ENCODE results near the gene SIX1. TPM values are rescaled to one million over a fixed set of nuclear protein-coding genes. Genes with fewer than 3 reads are reported as not detected.

The SIX1 gene
- total RNA-seq, 3 donors from 2014 or later = 2.6 to 14.9 (median 5.0) TPM

GRCh38 chr14:60637479-60638315 is 11.6 kb downstream of the SIX1 start:
- H3K36me3 ChIP-seq = no peaks in the 10 kb centered on the region
- peaks cover 14 to 60% of the 10 kb centered on the region in 2 donors for H3K27me3 ChIP-seq
- H3K27ac ChIP-seq = no peak overlapping the region
- H3K4me1 ChIP-seq = no peaks in the 10 kb centered on the region
- TF ChIP-seq, protein P1, sequence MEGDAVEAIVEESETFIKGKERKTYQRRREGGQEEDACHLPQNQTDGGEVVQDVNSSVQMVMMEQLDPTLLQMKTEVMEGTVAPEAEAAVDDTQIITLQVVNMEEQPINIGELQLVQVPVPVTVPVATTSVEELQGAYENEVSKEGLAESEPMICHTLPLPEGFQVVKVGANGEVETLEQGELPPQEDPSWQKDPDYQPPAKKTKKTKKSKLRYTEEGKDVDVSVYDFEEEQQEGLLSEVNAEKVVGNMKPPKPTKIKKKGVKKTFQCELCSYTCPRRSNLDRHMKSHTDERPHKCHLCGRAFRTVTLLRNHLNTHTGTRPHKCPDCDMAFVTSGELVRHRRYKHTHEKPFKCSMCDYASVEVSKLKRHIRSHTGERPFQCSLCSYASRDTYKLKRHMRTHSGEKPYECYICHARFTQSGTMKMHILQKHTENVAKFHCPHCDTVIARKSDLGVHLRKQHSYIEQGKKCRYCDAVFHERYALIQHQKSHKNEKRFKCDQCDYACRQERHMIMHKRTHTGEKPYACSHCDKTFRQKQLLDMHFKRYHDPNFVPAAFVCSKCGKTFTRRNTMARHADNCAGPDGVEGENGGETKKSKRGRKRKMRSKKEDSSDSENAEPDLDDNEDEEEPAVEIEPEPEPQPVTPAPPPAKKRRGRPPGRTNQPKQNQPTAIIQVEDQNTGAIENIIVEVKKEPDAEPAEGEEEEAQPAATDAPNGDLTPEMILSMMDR (IDR thresholded peaks at IDR 0.05) = no peak
- no peak for TF ChIP-seq POLR2AphosphoS5 (IDR thresholded peaks at IDR 0.05)
- TF ChIP-seq POLR2A (IDR thresholded peaks at IDR 0.05) = no peak
- H3K9me3 ChIP-seq = no peaks in the 10 kb centered on the region
- no peak for DNase-seq (ENCODE audit: low spot score in 2 of 2)
- peak overlapping the region; percentile 36 to 61 (median 39) for H3K4me3 ChIP-seq
- intact Hi-C loops (cut with DNase I; ENCODE audit: low total_unique reads) = no loop called here

- peaks cover 8 to 53% of the 10 kb centered on the region in 2 donors for H3K27me3 ChIP-seq
- no peak for TF ChIP-seq POLR2AphosphoS5 (IDR thresholded peaks at IDR 0.05)
- TF ChIP-seq, protein P1 (IDR thresholded peaks at IDR 0.05) = no peak
- no peak for TF ChIP-seq POLR2A (IDR thresholded peaks at IDR 0.05)
- DNase-seq (ENCODE audit: low spot score in 2 of 2) = no peak
Measured at GRCh38 chr14:60636879-60637478, 12.3 kb downstream of the SIX1 start.

GRCh38 chr14:60634153-60634552 is 15.1 kb downstream of the SIX1 start:
- DNase-seq (ENCODE audit: low spot score in 2 of 2) = no peak
- Histone ChIP-seq H3K9me3 (no peaks in the 10 kb centered on the region), H3K27me3 (peaks cover 6 to 25% of the 10 kb centered on the region in 2 donors), H3K4me1 (no peaks in the 10 kb centered on the region), H3K36me3 (no peaks in the 10 kb centered on the region), H3K27ac (no peak overlapping the region), H3K4me3 (no peak overlapping the region)
- intact Hi-C loops (cut with DNase I; ENCODE audit: low total_unique reads) = no loop called here
- TF ChIP-seq POLR2A (IDR thresholded peaks at IDR 0.05) = no peak
- TF ChIP-seq, protein P1 (IDR thresholded peaks at IDR 0.05) = no peak
- TF ChIP-seq POLR2AphosphoS5 (IDR thresholded peaks at IDR 0.05) = no peak

More at GRCh38 chr14:60636879-60637478, 12.3 kb downstream of the SIX1 start:
- no peaks in the 10 kb centered on the region for H3K36me3 ChIP-seq
- no peaks in the 10 kb centered on the region for H3K9me3 ChIP-seq
- no peak overlapping the region for H3K27ac ChIP-seq
- intact Hi-C loops (cut with DNase I; ENCODE audit: low total_unique reads) = no loop called here
- H3K4me1 ChIP-seq = no peaks in the 10 kb centered on the region
- no peak overlapping the region for H3K4me3 ChIP-seq

DNA sequence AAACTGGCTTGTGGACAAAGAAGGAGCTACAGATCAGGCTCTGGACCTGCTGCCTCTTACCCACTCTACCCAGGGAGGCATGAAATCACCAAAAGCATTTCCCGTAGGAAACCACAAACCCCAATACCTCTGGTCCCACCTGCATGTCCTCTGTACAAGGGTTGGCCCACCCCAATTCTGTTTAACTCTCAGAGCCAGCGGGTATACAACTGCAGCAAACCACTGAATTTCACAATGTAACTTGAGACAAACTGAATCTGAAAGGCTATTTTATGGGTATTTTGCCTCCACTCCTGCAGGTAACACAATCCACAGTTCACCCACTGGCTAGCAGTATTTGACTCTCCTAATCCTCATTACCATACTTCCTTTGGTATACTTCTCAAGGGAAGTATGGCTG is 16.5 kb downstream of the SIX1 start:
- peaks cover 6 to 11% of the 10 kb centered on the region in 2 donors for H3K27me3 ChIP-seq
- H3K36me3 ChIP-seq = no peaks in the 10 kb centered on the region
- no peaks in the 10 kb centered on the region for H3K9me3 ChIP-seq
- no peak overlapping the region for H3K27ac ChIP-seq
- H3K4me1 ChIP-seq = no peaks in the 10 kb centered on the region
- TF ChIP-seq POLR2A (IDR thresholded peaks at IDR 0.05) (no peak), POLR2AphosphoS5 (IDR thresholded peaks at IDR 0.05) (no peak)
- TF ChIP-seq, protein P1 (IDR thresholded peaks at IDR 0.05) = no peak
- no peak for DNase-seq (ENCODE audit: low spot score in 2 of 2)
- intact Hi-C loops (cut with DNase I; ENCODE audit: low total_unique reads) = no loop called here
- H3K4me3 ChIP-seq = no peak overlapping the region

DNA sequence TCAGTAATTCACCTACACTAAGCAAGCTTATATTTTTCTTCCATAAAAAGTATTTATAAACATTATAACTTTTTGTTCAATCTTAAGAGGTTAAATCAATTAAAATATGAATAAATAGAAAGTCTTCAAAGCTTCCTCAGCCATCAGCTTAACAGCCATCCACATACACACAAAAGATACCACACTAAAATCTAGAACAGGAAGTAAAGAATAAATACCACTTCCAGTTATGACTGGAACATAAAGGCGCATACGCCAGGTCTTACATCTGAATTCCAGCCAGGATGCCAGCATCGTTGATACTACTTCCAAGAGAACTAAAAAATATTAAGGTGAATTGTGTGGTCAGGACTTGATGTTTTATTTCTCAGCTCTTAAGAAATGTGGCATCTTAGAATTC is 17.0 kb downstream of the SIX1 start:
- H3K27ac ChIP-seq = no peak overlapping the region
- no peaks in the 10 kb centered on the region for H3K36me3 ChIP-seq
- no peak overlapping the region for H3K4me3 ChIP-seq
- no peaks in the 10 kb centered on the region for H3K4me1 ChIP-seq
- intact Hi-C loops (cut with DNase I; ENCODE audit: low total_unique reads) = no loop called here
- DNase-seq (ENCODE audit: low spot score in 2 of 2) = no peak
- H3K9me3 ChIP-seq = no peaks in the 10 kb centered on the region
- peaks cover 2 to 6% of the 10 kb centered on the region in 2 donors for H3K27me3 ChIP-seq
- TF ChIP-seq POLR2A (IDR thresholded peaks at IDR 0.05) (no peak), POLR2AphosphoS5 (IDR thresholded peaks at IDR 0.05) (no peak)
- TF ChIP-seq, protein P1 (IDR thresholded peaks at IDR 0.05) = no peak

Data from breast epithelium (tissue), 4 donors.